Measurements from ENCODE around the gene IRF1. TPM values are rescaled to one million over a fixed set of nuclear protein-coding genes. Genes with fewer than 3 reads are reported as not detected.

The IRF1 gene
- total and polyA plus RNA-seq, 2 of the 8 experiments (the other 6 are each of a cell fraction or from before 2014, with no cell fraction given), result 4.0 to 8.5 TPM

- no peak overlapping the region for H4K8ac ChIP-seq (ENCODE audit: extremely low read depth, insufficient read depth, low read length)
- H2BK20ac ChIP-seq (ENCODE audit: low read length), result no peak overlapping the region
- no peak overlapping the region for H3K4ac ChIP-seq (replicated peaks; ENCODE audit: insufficient read length, low read depth, low read length)
- H3K27me3 ChIP-seq (replicated peaks in 1 of 4; ENCODE audit: control insufficient read depth in 3 of 4, extremely low read depth in 1 of 4, insufficient read depth in 3 of 4, low read length in 3 of 4), result no peaks in the 10 kb centered on the region
- FAIRE-seq (no peak), DNase-seq (ENCODE audit: low read depth in 1 of 2, low spot score in 2 of 2) (no peak)
- H3K9ac ChIP-seq (replicated peaks in 1 of 4; ENCODE audit: extremely low read depth in 1 of 4, low read depth in 3 of 4, low read length in 3 of 4), result no peak overlapping the region
- no peaks in the 10 kb centered on the region for H3K9me3 ChIP-seq (ENCODE audit: insufficient read depth in 2 of 2, low read depth in 1 of 2, low read length in 1 of 2)
- no peak overlapping the region for H2BK15ac ChIP-seq (ENCODE audit: low read length)
- POLR2A ChIA-PET (ENCODE audit: partially characterized antibody), result interaction anchor here (0.9 to 2.0 kb wide), 3 partner anchors 13 to 204 kb away, joined by 3 to 11 read pairs (median 4); no protein-coding TSS in a partner anchor
- no peak overlapping the region for H3K23ac ChIP-seq (ENCODE audit: insufficient read length)
- no peak overlapping the region for H3K27ac ChIP-seq (ENCODE audit: low read depth, low read length)
- no peaks in the 10 kb centered on the region; the same call in 1 of the 2 replicates for H3K79me1 ChIP-seq (ENCODE audit: low read depth, low read length)
- H3K23me2 ChIP-seq (ENCODE audit: low read depth, low read length), result no peaks in the 10 kb centered on the region
- 82% methylated on average over 8 of the region's 8 CpGs; no CpG with 5 or more reads in 1 of the 2 experiments for WGBS, 2 experiments (ENCODE audit: extremely low coverage in 1 of 2, insufficient coverage in 1 of 2, insufficient read length in 1 of 2, insufficient replicate concordance in 2 of 2, low coverage in 1 of 2, low lambda C conversion rate in 2 of 2, missing lambda C conversion rate in 1 of 2)
- H3K14ac ChIP-seq (ENCODE audit: insufficient read length), result no peak overlapping the region
- peaks cover 4 to 18% (median 13%) of the 10 kb centered on the region in 4 experiments; a peak in 6 of 8 replicates for H3K36me3 ChIP-seq (ENCODE audit: control insufficient read depth in 2 of 4, insufficient read depth in 4 of 4, low read length in 3 of 4)
- H3K18ac ChIP-seq (ENCODE audit: extremely low read depth, low read length), result no peak overlapping the region
- H3K79me2 ChIP-seq (ENCODE audit: control insufficient read depth in 1 of 2, insufficient read depth in 2 of 2, low read length in 2 of 2), result no peaks in the 10 kb centered on the region
- no peak overlapping the region for H4K5ac ChIP-seq (ENCODE audit: insufficient read length, low read depth, low read length)
- H3K4me3 ChIP-seq (ENCODE audit: extremely low read depth in 1 of 4, insufficient read depth in 2 of 4, low read depth in 3 of 4, low read length in 4 of 4), result no peak overlapping the region
- CTCF ChIA-PET (ENCODE audit: partially characterized antibody), result interaction anchor here (0.6 to 1.9 kb wide), 5 partner anchors 9 to 218 kb away, joined by 4 to 6 read pairs (median 5); no protein-coding TSS in a partner anchor
- H3K56ac ChIP-seq (replicated peaks; ENCODE audit: insufficient read length, low read depth, low read length), result no peak overlapping the region
- no peak overlapping the region for H3K4me2 ChIP-seq (ENCODE audit: insufficient read depth in 1 of 2, low read depth in 2 of 2, low read length in 2 of 2)
- no peak overlapping the region for H2BK12ac ChIP-seq (ENCODE audit: low read depth, low read length)
- no peak overlapping the region for H2BK120ac ChIP-seq (replicated peaks; ENCODE audit: low read depth, low read length)
- no peak overlapping the region for H2AK5ac ChIP-seq (ENCODE audit: low read depth, low read length)
- peaks cover 0 to 8% of the 10 kb centered on the region in 2 experiments for H4K20me1 ChIP-seq (replicated peaks in 1 of 2; ENCODE audit: control insufficient read depth in 1 of 2, insufficient read depth in 2 of 2, low read length in 2 of 2)
- no peak overlapping the region for H2BK5ac ChIP-seq (ENCODE audit: low read depth, low read length)
- no peak overlapping the region for H2AFZ ChIP-seq (ENCODE audit: low read length)
- H3K4me1 ChIP-seq (replicated peaks in 1 of 4; ENCODE audit: control insufficient read depth in 3 of 4, insufficient read depth in 4 of 4, low read length in 3 of 4), result no peaks in the 10 kb centered on the region
- H4K91ac ChIP-seq (replicated peaks; ENCODE audit: insufficient read length, low read length), result no peak overlapping the region
- TF ChIP-seq TBP (IDR thresholded peaks at IDR 0.05; ENCODE audit: low read depth, low read length) (no peak), HDAC6 (IDR thresholded peaks at IDR 0.05; ENCODE audit: low read depth, low read length) (no peak), RXRA (IDR thresholded peaks at IDR 0.05; ENCODE audit: insufficient read depth, low read depth, low read length) (no peak), NRF1 (IDR thresholded peaks at IDR 0.05; ENCODE audit: low read depth, low read length) (no peak), SUZ12 (IDR thresholded peaks at IDR 0.05; ENCODE audit: low read length) (no peak), TEAD4 (IDR thresholded peaks at IDR 0.05; ENCODE audit: low read depth, low read length) (no peak), CREB1 (IDR thresholded peaks at IDR 0.05) (no peak), TAF7 (optimal IDR thresholded peaks at IDR 0.05; ENCODE audit: borderline replicate concordance, low read depth, low read length) (no peak), TAF1 (IDR thresholded peaks at IDR 0.05; ENCODE audit: low read depth, low read length) (no peak), CTCF (IDR thresholded peaks at IDR 0.05; ENCODE audit: control extremely low read depth in 1 of 3, insufficient read depth in 1 of 3, low read depth in 1 of 3, low read length in 3 of 3) (no peak), BACH1 (IDR thresholded peaks at IDR 0.05; ENCODE audit: low read length) (no peak), EP300 (IDR thresholded peaks at IDR 0.05; ENCODE audit: borderline replicate concordance in 1 of 2, low read depth in 2 of 2, low read length in 2 of 2) (no peak)
Measured at GRCh38 chr5:132483101-132483500, 7.5 kb downstream of the IRF1 start.

Data from H1 (cell line).